Activated gamma-delta T cell treated with anti-CD3 and anti-CD28 coated beads, Interleukin-2, amount 50 U/mL, for 16 hours (primary cell): ENCODE measurements around the gene IFI27L2.
A peak's percentile ranks its signal among the peaks of the same experiment; 100 is the strongest.

Experiments
- DNase-seq: peaks from one replicate; pipeline ENCODE4 v3.0.0-alpha.2; 2020; ENCODE audit warnings: low read depth

IFI27L2 gene

GRCh38 chr14:94100847-94101246, 28.6 kb downstream of the IFI27L2 start:
- no peak for DNase-seq

- no peak for DNase-seq
These were observed 30.4 kb downstream of the IFI27L2 start for GRCh38 chr14:94099006-94099405.

GRCh38 chr14:94098326-94098992, 30.9 kb downstream of the IFI27L2 start:
- no peak for DNase-seq

GRCh38 chr14:94097091-94097490, 32.3 kb downstream of the IFI27L2 start:
- DNase-seq, result no peak

- DNase-seq, result no peak
These were observed 36.0 kb downstream of the IFI27L2 start for GRCh38 chr14:94093418-94093817.

GRCh38 chr14:94089479-94089878, 39.9 kb downstream of the IFI27L2 start:
- no peak for DNase-seq

GRCh38 chr14:94088516-94088915, 40.9 kb downstream of the IFI27L2 start:
- no peak for DNase-seq

GRCh38 chr14:94087891-94088290, 41.5 kb downstream of the IFI27L2 start:
- DNase-seq, result no peak

- DNase-seq, result no peak
These were observed 48.0 kb downstream of the IFI27L2 start for GRCh38 chr14:94081386-94081820.

- peak; percentile 92 for DNase-seq
These were observed 48.6 kb downstream of the IFI27L2 start, which contains the start of the genes DDX24 and IFI27L1 for GRCh38 chr14:94080621-94081385. DDX24 (minus strand) TSS chr14:94081202; CDS start chr14:94079742, 1,460 bp downstream. IFI27L1 (plus strand) TSS chr14:94081310; CDS start chr14:94096938, 15,628 bp downstream.

- DNase-seq, result no peak
These were observed 49.3 kb downstream of the IFI27L2 start for GRCh38 chr14:94079891-94080620.

- DNase-seq, result no peak
These were observed 51.6 kb downstream of the IFI27L2 start for GRCh38 chr14:94077823-94078222.
